NCI-H1436 (cell line): ENCODE measurements around the gene PRKCI.
"Not testable (repeated sequence)": the region's sequence is repeated elsewhere in the genome, so short reads cannot be mapped to it uniquely, and the experiment has no call there.

Source experiments
- DNase-seq: peaks from one replicate; lab custom pipeline; 2025; lab: John Stamatoyannopoulos, UW

Gene PRKCI

GRCh38 chr3:170222647-170223541, 670 bp downstream of the PRKCI start:
- peak; percentile 45 for DNase-seq

GRCh38 chr3:170225166-170225565, 2.9 kb downstream of the PRKCI start:
- DNase-seq: no peak

DNA sequence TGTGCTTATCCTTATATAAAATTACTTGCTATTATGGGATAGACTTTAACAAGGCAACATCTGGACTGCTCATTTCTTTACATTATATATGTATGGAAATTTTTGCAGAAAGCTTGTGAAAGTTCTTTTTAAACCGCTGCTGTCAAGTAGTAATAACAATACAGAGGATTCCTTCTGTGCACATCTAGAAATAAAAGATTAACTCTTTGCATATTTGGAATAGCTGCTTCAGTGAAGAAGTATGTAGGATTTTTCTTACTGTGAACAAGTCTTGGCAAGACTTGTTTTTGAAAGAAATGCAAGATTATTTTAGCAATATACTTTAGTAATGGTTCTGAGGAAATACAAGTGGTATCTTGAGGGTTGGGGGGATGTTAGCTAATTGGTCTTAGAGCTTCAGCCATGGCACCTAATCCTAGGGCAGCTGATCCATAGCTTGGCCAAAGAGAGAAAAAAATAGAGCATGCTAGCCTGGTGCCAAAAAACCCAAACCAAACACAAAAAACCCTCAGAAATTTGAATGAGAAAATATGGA, 4.3 kb downstream of the PRKCI start:
- DNase-seq: no peak

DNA sequence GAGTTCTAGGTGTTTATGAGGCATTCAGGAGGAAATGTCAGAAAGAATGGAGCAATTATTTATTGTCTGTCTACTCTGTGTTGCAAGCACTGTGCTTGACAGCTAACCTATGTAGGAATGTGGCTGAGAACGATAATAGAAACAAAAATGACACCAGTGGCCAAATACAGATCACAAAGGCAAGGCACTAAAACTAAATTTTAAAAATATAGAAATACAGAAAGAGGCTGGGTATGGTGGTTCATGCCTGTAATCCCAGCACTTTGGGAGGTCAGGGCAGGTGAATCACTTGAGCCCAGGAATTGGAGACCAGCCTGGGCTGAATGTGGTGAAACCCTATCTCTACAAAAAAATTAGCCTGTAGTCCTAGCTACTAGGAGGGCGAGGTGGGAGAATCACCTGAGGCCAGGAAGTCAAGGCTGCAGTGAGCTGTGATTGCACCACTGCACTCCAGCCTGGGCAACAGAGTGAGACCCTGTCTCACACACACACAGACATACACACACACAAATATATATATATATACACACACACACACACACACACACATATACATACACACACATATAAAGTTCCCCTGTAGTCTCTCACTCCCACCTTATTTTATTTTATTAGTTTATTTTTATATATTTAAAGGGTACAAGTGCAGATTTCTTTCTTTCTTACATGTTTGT, 6.0 kb downstream of the PRKCI start:
- DNase-seq: no peak

DNA sequence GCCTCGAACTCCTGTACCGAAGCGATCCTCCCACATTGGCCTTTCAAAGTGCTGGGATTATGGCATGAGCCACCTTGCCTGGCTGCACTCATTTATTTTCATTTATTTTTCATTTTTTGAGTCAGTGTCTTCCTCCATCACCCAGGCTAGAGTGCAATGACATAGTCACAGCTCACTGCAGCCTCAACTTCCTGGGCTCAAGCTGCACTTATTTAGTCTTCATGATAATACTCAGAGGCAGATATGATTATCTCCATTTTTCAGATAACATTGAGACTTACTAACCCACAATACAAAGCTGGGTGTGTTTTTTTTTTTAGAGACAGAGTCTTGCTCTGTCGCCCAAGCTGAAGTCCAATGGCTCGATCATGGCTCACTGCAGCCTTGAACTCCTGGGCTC, 10.0 kb downstream of the PRKCI start:
- DNase-seq: no peak

- DNase-seq: no peak
Measured at GRCh38 chr3:170233530-170233929, 11.3 kb downstream of the PRKCI start.

DNA sequence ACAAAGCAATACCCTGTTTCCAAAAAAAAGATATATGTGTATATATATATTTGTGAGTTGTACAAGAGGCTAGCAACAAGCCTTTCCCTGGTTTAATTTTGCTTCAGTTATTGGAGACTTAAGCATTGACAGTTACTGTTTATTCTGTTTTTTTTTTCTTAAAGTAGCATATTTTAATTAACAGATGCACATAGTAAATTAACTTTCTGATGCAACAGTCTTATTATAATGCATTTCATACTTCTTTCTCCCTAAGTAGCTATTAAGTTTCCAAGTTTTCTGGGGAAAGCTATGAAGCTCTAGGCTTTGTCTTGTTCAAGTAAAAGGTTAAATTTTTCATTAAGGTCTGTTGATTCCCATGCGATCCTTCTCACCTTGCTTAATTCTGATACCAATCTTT, 17.9 kb downstream of the PRKCI start:
- DNase-seq: no peak

DNA sequence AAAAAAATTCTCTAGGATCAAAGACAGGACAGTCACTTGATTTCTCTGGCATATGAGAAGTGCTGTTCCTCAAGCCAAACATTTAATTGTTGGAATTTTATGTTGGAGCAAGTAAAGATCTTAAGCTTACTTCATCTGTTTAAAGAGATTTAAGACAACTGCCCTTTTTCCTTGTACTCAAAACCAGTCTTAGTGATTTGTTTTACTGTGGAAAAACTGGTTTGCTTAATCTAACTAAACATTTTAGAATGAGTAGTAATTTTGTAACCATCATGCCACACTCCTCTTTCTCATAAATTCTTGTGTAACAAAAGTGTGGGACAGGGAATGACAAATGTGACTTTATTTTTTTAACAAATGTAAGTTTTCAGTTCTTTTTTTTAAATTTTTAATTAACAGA, 18.4 kb downstream of the PRKCI start:
- no peak for DNase-seq

- DNase-seq: no peak
Measured at GRCh38 chr3:170244576-170244975, 22.4 kb downstream of the PRKCI start.

DNA sequence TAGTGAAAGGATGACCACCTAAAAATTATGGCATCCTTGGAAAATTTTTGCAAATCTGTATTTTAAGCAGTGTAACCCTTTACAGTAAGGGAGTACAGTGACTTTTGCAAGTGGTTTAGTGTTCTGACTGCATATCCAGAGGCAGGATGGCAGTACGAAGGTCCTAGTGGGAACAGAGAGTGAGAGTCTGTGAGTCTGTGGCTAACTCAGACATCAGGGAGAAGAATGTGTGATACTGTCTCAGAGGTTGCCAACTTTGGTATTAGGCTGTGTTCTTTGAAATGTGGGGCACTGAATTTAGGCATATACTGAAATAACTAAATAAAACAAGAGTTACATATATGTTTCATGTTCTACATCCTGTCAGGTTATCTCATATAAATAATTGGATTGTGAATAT, 25.7 kb downstream of the PRKCI start:
- DNase-seq: no peak

DNA sequence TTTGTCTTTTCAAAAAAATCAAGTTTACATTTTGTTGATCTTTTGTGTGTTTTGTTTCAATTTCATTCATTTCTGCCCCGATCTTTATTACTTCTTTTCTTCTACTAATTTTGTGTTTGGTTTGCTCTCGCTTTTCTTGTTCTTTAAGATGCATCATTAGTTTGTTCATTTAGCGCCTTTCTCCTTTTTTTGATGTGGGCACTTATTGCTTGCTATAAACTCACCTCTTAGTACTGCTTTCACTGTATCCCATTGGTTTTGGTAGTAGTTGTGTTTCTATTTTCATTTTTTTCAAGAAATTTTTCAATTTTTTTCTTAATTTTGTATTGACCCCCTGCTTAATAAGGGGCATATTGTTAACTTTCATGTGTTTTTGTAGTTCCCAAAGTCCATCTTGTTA, 34.4 kb downstream of the PRKCI start:
- DNase-seq: no peak

DNA sequence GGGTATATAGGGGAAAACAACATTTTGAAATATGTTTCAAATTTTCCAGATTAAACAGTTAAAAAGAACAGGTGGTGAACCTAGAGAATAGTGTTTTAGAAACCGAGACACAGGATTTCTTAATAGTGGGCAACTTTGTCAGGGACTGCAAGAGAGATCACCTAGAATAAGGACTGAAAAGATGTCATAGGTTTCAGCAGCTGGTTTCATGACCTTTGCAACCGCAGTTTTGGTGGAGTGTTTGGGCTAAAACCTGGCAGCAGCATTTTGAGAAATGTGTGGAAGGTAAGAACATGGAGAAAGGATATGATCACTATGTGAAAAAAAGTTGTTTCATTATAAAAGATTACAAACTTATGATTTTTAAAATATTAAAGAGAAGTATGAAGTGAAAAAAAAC, 34.9 kb downstream of the PRKCI start:
- no peak for DNase-seq

DNA sequence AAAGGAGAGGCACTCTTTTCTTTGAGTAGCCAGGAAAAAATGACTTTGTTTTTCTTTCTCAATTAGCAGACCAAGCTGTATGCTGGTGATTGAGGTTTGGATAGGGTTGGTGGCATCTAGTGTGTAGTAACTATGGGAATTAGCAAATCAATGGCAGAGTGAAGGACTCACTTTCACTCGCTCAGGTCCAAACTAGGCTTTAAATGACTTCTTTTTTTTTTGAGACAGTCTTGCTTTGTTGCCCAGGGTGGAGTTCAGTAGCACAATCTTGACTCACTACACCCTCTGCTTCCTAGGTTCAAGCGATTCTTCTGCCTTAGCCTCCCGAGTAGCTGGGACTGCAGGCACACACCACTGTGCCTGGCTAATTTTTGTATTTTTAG, 35.9 kb downstream of the PRKCI start:
- no peak for DNase-seq

- no peak for DNase-seq
Measured at GRCh38 chr3:170259907-170260306, 37.7 kb downstream of the PRKCI start.

- DNase-seq: no peak
Measured at GRCh38 chr3:170267793-170268192, 45.6 kb downstream of the PRKCI start.

- DNase-seq: not testable (repeated sequence)
Measured at GRCh38 chr3:170269673-170270254, 47.5 kb downstream of the PRKCI start.

- DNase-seq: no peak
Measured at GRCh38 chr3:170270282-170270881, 48.2 kb downstream of the PRKCI start.

DNA sequence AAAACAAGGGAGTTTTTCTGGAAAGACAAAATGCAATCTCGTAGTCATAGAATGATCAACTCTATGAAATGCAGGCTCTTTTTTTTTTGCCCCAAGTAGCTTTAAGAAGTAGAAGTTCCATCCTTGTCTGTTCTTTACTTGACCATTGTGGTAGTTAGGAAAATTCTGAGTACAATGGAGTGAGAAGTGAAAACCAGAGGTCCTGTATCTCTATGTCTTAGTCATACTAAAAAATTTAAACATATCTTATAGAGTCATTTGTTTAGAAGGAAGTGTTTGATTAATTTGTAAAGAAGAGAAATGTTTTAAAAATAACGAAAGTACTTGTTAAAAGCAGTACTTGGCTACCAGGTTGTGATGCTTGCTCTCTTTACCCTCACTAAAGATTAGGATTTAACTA, 52.4 kb downstream of the PRKCI start:
- DNase-seq: no peak

- no peak for DNase-seq
Measured at GRCh38 chr3:170275832-170276231, 53.6 kb downstream of the PRKCI start.

DNA sequence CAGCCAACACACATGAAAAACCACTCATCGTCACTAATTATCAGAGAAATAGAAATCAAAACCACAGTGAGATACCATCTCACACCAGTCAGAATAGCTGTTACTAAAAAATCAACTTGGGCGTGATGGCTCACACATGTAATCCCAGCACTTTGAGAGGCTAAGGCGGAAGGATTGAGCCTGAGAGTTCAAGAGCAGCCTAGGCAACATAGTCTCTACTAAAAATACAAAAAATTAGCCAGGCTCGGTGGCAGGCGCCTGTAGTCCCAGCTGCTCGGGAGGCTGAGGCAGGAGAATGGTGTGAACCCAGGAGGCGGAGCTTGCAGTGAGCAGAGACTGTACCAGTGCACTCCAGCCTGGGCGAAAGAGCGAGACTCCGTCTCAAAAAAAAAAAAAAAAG, 55.1 kb downstream of the PRKCI start:
- not testable (repeated sequence) for DNase-seq

- no peak for DNase-seq
Measured at GRCh38 chr3:170277833-170278580, 55.8 kb downstream of the PRKCI start.

- DNase-seq: peak; percentile 8
Measured at GRCh38 chr3:170278627-170279026, 56.4 kb downstream of the PRKCI start.
